H1 (cell line): ENCODE data around the gene TGFBR1. TPM values are rescaled to one million over a fixed set of nuclear protein-coding genes. Genes with fewer than 3 reads are reported as not detected.

ENCODE experiments used
- CTCF ChIA-PET: fragments of 300-600 bp; sonication (Branson Sonifier 250); formaldehyde crosslinking; loops from one replicate; lab custom pipeline; 2021; ENCODE audit not compliant: partially characterized antibody; lab: Charles Lee
- POLR2A ChIA-PET: fragments of 300-600 bp; sonication (Branson Sonifier 250); formaldehyde crosslinking; loops from one replicate; lab custom pipeline; 2021; ENCODE audit warnings: inconsistent platforms; ENCODE audit not compliant: partially characterized antibody; lab: Charles Lee
- DNase-seq, 2 experiments: peaks; one replicate each; pipeline versions ENCODE4 v3.0.0 to v3.0.0-alpha.2; 2010 to 2022; ENCODE audit warnings: low spot score in 2 of 2, low read depth in 1 of 2, mixed read lengths in 1 of 2
- FAIRE-seq: peaks from 2 replicates; lab custom pipeline; 2011; peaks lifted over from hg19 to GRCh38; lab: Jason Lieb, UNC
- H2AFZ ChIP-seq: 2 replicates; pipeline ENCODE4 v1.8.1; 2012; ENCODE audit warnings: low read length, inconsistent platforms
- H2AK5ac ChIP-seq: 2 replicates; pipeline ENCODE4 v1.6.1; 2013; ENCODE audit warnings: low read depth, low read length
- H2BK120ac ChIP-seq: replicated peaks from 2 replicates; pipeline ENCODE3; 2013; ENCODE audit warnings: low read depth, low read length, inconsistent platforms
- H2BK12ac ChIP-seq: 2 replicates; pipeline ENCODE4 v1.6.1; 2013; ENCODE audit warnings: low read depth, low read length
- H2BK15ac ChIP-seq: 2 replicates; pipeline ENCODE4 v1.6.1; 2013; ENCODE audit warnings: low read length
- H2BK20ac ChIP-seq: 2 replicates; pipeline ENCODE4 v1.6.1; 2013; ENCODE audit warnings: low read length
- H2BK5ac ChIP-seq: 2 replicates; pipeline ENCODE4 v1.6.1; 2013; ENCODE audit warnings: low read depth, low read length
- H3K14ac ChIP-seq: 2 replicates; pipeline ENCODE4 v1.6.1; 2013; ENCODE audit warnings: inconsistent platforms; ENCODE audit not compliant: insufficient read length
- H3K18ac ChIP-seq: 2 replicates; pipeline ENCODE4 v1.6.1; 2013; ENCODE audit warnings: low read length; ENCODE audit errors: extremely low read depth
- H3K23ac ChIP-seq: 2 replicates; pipeline ENCODE4 v1.6.1; 2013; ENCODE audit warnings: inconsistent platforms; ENCODE audit not compliant: insufficient read length
- H3K23me2 ChIP-seq: 2 replicates; pipeline ENCODE4 v1.6.1; 2013; ENCODE audit warnings: low read depth, low read length
- H3K27ac ChIP-seq: 2 replicates; pipeline ENCODE4 v1.6.1; 2011; ENCODE audit warnings: low read depth, low read length, inconsistent platforms
- H3K27me3 ChIP-seq, 4 experiments: replicated peaks in 1 of 4; 1 replicate in 1 of 4; 2 replicates in 3 of 4; pipeline versions ENCODE4 v1.6.1 to v1.8.1; 2011 to 2013; ENCODE audit warnings: low read length in 3 of 4, mild to moderate bottlenecking in 3 of 4, inconsistent platforms in 2 of 4, mixed read lengths in 2 of 4, moderate library complexity in 1 of 4; ENCODE audit not compliant: control insufficient read depth in 3 of 4, insufficient read depth in 3 of 4; ENCODE audit errors: extremely low read depth in 1 of 4
- H3K36me3 ChIP-seq, 4 experiments: 2 replicates each; pipeline versions ENCODE4 v1.6.1 to v1.8.1; 2011 to 2013; ENCODE audit warnings: mild to moderate bottlenecking in 4 of 4, low read length in 3 of 4, moderate library complexity in 2 of 4, control low read depth in 1 of 4, inconsistent platforms in 1 of 4; ENCODE audit not compliant: insufficient read depth in 4 of 4, control insufficient read depth in 2 of 4
- H3K4ac ChIP-seq: replicated peaks from 2 replicates; pipeline ENCODE3; 2013; ENCODE audit warnings: low read length, low read depth, mixed read lengths, inconsistent platforms; ENCODE audit not compliant: insufficient read length
- H3K4me1 ChIP-seq, 4 experiments: replicated peaks in 1 of 4; 1 replicate in 1 of 4; 2 replicates in 3 of 4; pipeline versions ENCODE4 v1.6.1 to v1.8.1; 2011 to 2013; ENCODE audit warnings: low read length in 3 of 4, inconsistent platforms in 2 of 4, mixed read lengths in 1 of 4; ENCODE audit not compliant: insufficient read depth in 4 of 4, control insufficient read depth in 3 of 4
- H3K4me2 ChIP-seq, 2 experiments: 2 replicates each; pipeline versions ENCODE4 v1.6.1 to v1.8.1; 2011 to 2013; ENCODE audit warnings: low read depth in 2 of 2, low read length in 2 of 2, control low read depth in 1 of 2, inconsistent platforms in 1 of 2, mild to moderate bottlenecking in 1 of 2; ENCODE audit not compliant: insufficient read depth in 1 of 2
- H3K4me3 ChIP-seq, 4 experiments: fragments of 200-600, 300-600 bp in 1 of 4; sonication (generic), shearing (Covaris generic), sonication (Bioruptor Twin) in 1 of 4; 2 replicates each; pipeline versions ENCODE4 v1.5.1 to v1.8.1; 2011 to 2016; ENCODE audit warnings: low read length in 4 of 4, low read depth in 3 of 4, control low read depth in 2 of 4, inconsistent platforms in 2 of 4, mild to moderate bottlenecking in 2 of 4, mixed read lengths in 1 of 4, moderate library complexity in 1 of 4; ENCODE audit not compliant: insufficient read depth in 2 of 4; ENCODE audit errors: extremely low read depth in 1 of 4
- H3K56ac ChIP-seq: replicated peaks from 2 replicates; pipeline ENCODE3; 2013; ENCODE audit warnings: low read depth, mild to moderate bottlenecking, mixed read lengths, low read length, inconsistent platforms; ENCODE audit not compliant: insufficient read length
- H3K79me1 ChIP-seq: 2 replicates; pipeline ENCODE4 v1.6.1; 2013; ENCODE audit warnings: low read depth, low read length, control low read depth
- H3K79me2 ChIP-seq, 2 experiments: 2 replicates each; pipeline versions ENCODE4 v1.6.1 to v1.8.1; 2012 to 2013; ENCODE audit warnings: low read length in 2 of 2, mild to moderate bottlenecking in 2 of 2, inconsistent platforms in 1 of 2; ENCODE audit not compliant: insufficient read depth in 2 of 2, control insufficient read depth in 1 of 2
- H3K9ac ChIP-seq, 4 experiments: replicated peaks in 1 of 4; 1 replicate in 1 of 4; 2 replicates in 3 of 4; pipeline versions ENCODE4 v1.6.1 to v1.8.1; 2011 to 2013; ENCODE audit warnings: low read depth in 3 of 4, low read length in 3 of 4, control low read depth in 2 of 4, mild to moderate bottlenecking in 2 of 4, moderate library complexity in 2 of 4, inconsistent platforms in 1 of 4; ENCODE audit errors: extremely low read depth in 1 of 4
- H3K9me3 ChIP-seq, 2 experiments: 2 replicates each; pipeline versions ENCODE4 v1.6.1 to v1.8.1; 2012 to 2013; ENCODE audit warnings: mild to moderate bottlenecking in 2 of 2, moderate library complexity in 2 of 2, control low read depth in 1 of 2, inconsistent platforms in 1 of 2, low read depth in 1 of 2, low read length in 1 of 2, mixed read lengths in 1 of 2; ENCODE audit not compliant: insufficient read depth in 2 of 2
- H4K20me1 ChIP-seq, 2 experiments: replicated peaks in 1 of 2; 2 replicates each; pipeline versions ENCODE3 to v1.8.1; 2011 to 2013; ENCODE audit warnings: inconsistent platforms in 2 of 2, low read length in 2 of 2, mild to moderate bottlenecking in 1 of 2; ENCODE audit not compliant: insufficient read depth in 2 of 2, control insufficient read depth in 1 of 2
- H4K5ac ChIP-seq: 2 replicates; pipeline ENCODE4 v1.6.1; 2013; ENCODE audit warnings: low read length, low read depth, mixed read lengths, inconsistent platforms; ENCODE audit not compliant: insufficient read length
- H4K8ac ChIP-seq: 2 replicates; pipeline ENCODE4 v1.8.0; 2013; ENCODE audit warnings: mild to moderate bottlenecking, moderate library complexity, low read length, inconsistent platforms; ENCODE audit not compliant: insufficient read depth; ENCODE audit errors: extremely low read depth
- H4K91ac ChIP-seq: replicated peaks from 2 replicates; pipeline ENCODE3; 2013; ENCODE audit warnings: low read length, mixed read lengths, inconsistent platforms; ENCODE audit not compliant: insufficient read length
- BCL11A ChIP-seq, 2 experiments: IDR thresholded peaks; one replicate each; pipeline ENCODE4 v1.6.1; 2011; ENCODE audit warnings: low read depth in 2 of 2, low read length in 2 of 2, mild to moderate bottlenecking in 2 of 2
- CEBPB ChIP-seq: IDR thresholded peaks from 2 replicates; pipeline ENCODE4 v1.6.1; 2012; ENCODE audit warnings: low read depth, low read length
- CHD1 ChIP-seq: IDR thresholded peaks from 2 replicates; pipeline ENCODE4 v1.6.1; 2012; ENCODE audit warnings: low read depth, low read length, improper control_type of control experiment
- HDAC2 ChIP-seq, 2 experiments: fragments of 300-600 bp in 1 of 2; sonication (generic) in 1 of 2; IDR thresholded peaks; 2 replicates each; pipeline ENCODE4 v1.6.1; 2011 to 2012; ENCODE audit warnings: low read depth in 2 of 2, low read length in 2 of 2, mild to moderate bottlenecking in 2 of 2, moderate library complexity in 2 of 2, borderline replicate concordance in 1 of 2, inconsistent platforms in 1 of 2
- HDAC6 ChIP-seq: IDR thresholded peaks from one replicate; pipeline ENCODE4 v1.7.1; 2012; ENCODE audit warnings: low read depth, mild to moderate bottlenecking, inconsistent platforms, low read length, moderate library complexity
- KDM4A ChIP-seq: IDR thresholded peaks from one replicate; pipeline ENCODE4 v1.7.1; 2012; ENCODE audit warnings: low read depth, mild to moderate bottlenecking, moderate library complexity, low read length, inconsistent platforms; ENCODE audit not compliant: severe bottlenecking
- RAD21 ChIP-seq, 2 experiments: IDR thresholded peaks in 1 of 2; conservative IDR thresholded peaks in 1 of 2; 2 replicates each; pipeline ENCODE4 v1.6.1; 2011; ENCODE audit warnings: low read depth in 2 of 2, low read length in 2 of 2, improper control_type of control experiment in 1 of 2, inconsistent platforms in 1 of 2, mild to moderate bottlenecking in 1 of 2, moderate library complexity in 1 of 2
- SAP30 ChIP-seq: fragments of 300-600 bp; sonication (generic); IDR thresholded peaks from 2 replicates; pipeline ENCODE4 v1.7.1; 2012; ENCODE audit warnings: low read length, moderate library complexity, mild to moderate bottlenecking, inconsistent platforms; ENCODE audit not compliant: insufficient read depth, insufficient replicate concordance
- TBP ChIP-seq: IDR thresholded peaks from 2 replicates; pipeline ENCODE4 v1.6.1; 2011; ENCODE audit warnings: low read depth, low read length, improper control_type of control experiment
- TCF12 ChIP-seq: IDR thresholded peaks from 2 replicates; pipeline ENCODE4 v1.6.1; 2011; ENCODE audit warnings: low read depth, mild to moderate bottlenecking, low read length
- USF2 ChIP-seq: IDR thresholded peaks from 2 replicates; pipeline ENCODE4 v1.6.1; 2011; ENCODE audit warnings: low read length, improper control_type of control experiment
- ZNF274 ChIP-seq: IDR thresholded peaks from 2 replicates; pipeline ENCODE4 v1.7.0; 2012; ENCODE audit warnings: low read length, borderline replicate concordance; ENCODE audit errors: extremely low read depth
- WGBS, 2 experiments: shearing (Covaris generic) in 1 of 2; methylation state at CpG; one replicate each; pipeline versions ENCODE4 v1.1.6 to v1.1.7; 2013 to 2015; ENCODE audit warnings: low lambda C conversion rate in 2 of 2, mixed read lengths in 2 of 2, inconsistent platforms in 1 of 2, low coverage in 1 of 2, missing lambda C conversion rate in 1 of 2; ENCODE audit not compliant: insufficient replicate concordance in 2 of 2, insufficient coverage in 1 of 2, insufficient read length in 1 of 2; ENCODE audit errors: extremely low coverage in 1 of 2, missing lambda C conversion rate in 1 of 2; 5-methylcytosine and 5-hydroxymethylcytosine counted together
- polyA plus RNA-seq, 7 experiments: library from polyadenylated mRNA; depleted of rRNA in 3 of 7; stranded (reverse) in 5 of 7; unstranded in 2 of 7; fragments of >200 nt in 5 of 7; fragments of 200-250 nt in 2 of 7; gene quantifications; 1 replicate in 5 of 7; 2 replicates in 1 of 7; 4 replicates in 1 of 7; pipeline versions ENCODE4 v1.2.1 to v1.2.3, GENCODE V29; 2011 to 2013; ENCODE audit warnings: missing spikeins in 2 of 7, mixed read lengths in 2 of 7
- total RNA-seq: library from RNA; stranded (reverse); fragmentation: NEBNext Ultra II Directional; extraction: Animal tissue kit (Norgen Biotek cat#: 25700); gene quantifications from 2 replicates; pipeline ENCODE4 v1.2.1, GENCODE V29; 2021

Gene TGFBR1
- total and polyA plus RNA-seq, 2 of the 8 experiments (the other 6 are each of a cell fraction or from before 2014, with no cell fraction given) = 16.8 to 52.4 TPM

- ChIA-PET CTCF (interaction anchor here (1.0 to 1.4 kb wide), 3 partner anchors 295 to 355 kb away, joined by 3 to 5 read pairs (median 4); no protein-coding TSS in a partner anchor), POLR2A (interaction anchor here (0.6 kb wide), 1 partner anchor 198 kb away, joined by 4 read pairs; no protein-coding TSS in a partner anchor)
- Histone ChIP-seq H3K79me1 (no peaks in the 10 kb centered on the region), H2AFZ (no peak overlapping the region), H3K79me2 (no peaks in the 10 kb centered on the region), H3K4me2 (no peak overlapping the region), H3K14ac (no peak overlapping the region), H4K8ac (no peak overlapping the region), H2BK15ac (no peak overlapping the region), H4K91ac (no peak overlapping the region), H2BK12ac (no peak overlapping the region), H2BK5ac (no peak overlapping the region), H3K23me2 (no peaks in the 10 kb centered on the region), H3K36me3 (peaks cover 2 to 62% (median 19%) of the 10 kb centered on the region in 4 experiments; a peak in 7 of 8 replicates), H3K23ac (no peak overlapping the region), H3K4me3 (no peak overlapping the region), H4K20me1 (no peaks in the 10 kb centered on the region), H3K27ac (no peak overlapping the region), H4K5ac (no peak overlapping the region), H3K9ac (no peak overlapping the region), H3K18ac (no peak overlapping the region), H2BK20ac (no peak overlapping the region), H3K4me1 (no peaks in the 10 kb centered on the region), H2BK120ac (no peak overlapping the region), H3K56ac (no peak overlapping the region), H2AK5ac (no peak overlapping the region), H3K27me3 (no peaks in the 10 kb centered on the region), H3K9me3 (no peaks in the 10 kb centered on the region), H3K4ac (no peak overlapping the region)
- FAIRE-seq = no peak
- 78% methylated on average over 4 of the region's 4 CpGs; no CpG with 5 or more reads in 1 of the 2 experiments for WGBS, 2 experiments
- DNase-seq = no peak
- TF ChIP-seq CEBPB = no peak
- TF ChIP-seq ZNF274 = no peak
- TF ChIP-seq CHD1 = no peak
- TF ChIP-seq KDM4A = no peak
- no peak for TF ChIP-seq USF2
- TF ChIP-seq HDAC2 (IDR thresholded peaks at IDR 0.05; ENCODE audit: borderline replicate concordance in 1 of 2, low read depth in 2 of 2, low read length in 2 of 2) = no peak
- no peak for TF ChIP-seq TCF12
- TF ChIP-seq SAP30 = no peak
- TF ChIP-seq RAD21 (IDR thresholded peaks at IDR 0.05 in 1 of 2, conservative IDR thresholded peaks at IDR 0.05 in 1 of 2; ENCODE audit: low read depth in 2 of 2, low read length in 2 of 2) = no peak
- no peak for TF ChIP-seq TBP
- TF ChIP-seq BCL11A (IDR thresholded peaks at IDR 0.05; ENCODE audit: low read depth in 2 of 2, low read length in 2 of 2) = no peak
- TF ChIP-seq HDAC6 = no peak
Measured at GRCh38 chr9:99146574-99146973, 41.7 kb downstream of the TGFBR1 start.
